ENCODE results near the gene KRT83.

DNA sequence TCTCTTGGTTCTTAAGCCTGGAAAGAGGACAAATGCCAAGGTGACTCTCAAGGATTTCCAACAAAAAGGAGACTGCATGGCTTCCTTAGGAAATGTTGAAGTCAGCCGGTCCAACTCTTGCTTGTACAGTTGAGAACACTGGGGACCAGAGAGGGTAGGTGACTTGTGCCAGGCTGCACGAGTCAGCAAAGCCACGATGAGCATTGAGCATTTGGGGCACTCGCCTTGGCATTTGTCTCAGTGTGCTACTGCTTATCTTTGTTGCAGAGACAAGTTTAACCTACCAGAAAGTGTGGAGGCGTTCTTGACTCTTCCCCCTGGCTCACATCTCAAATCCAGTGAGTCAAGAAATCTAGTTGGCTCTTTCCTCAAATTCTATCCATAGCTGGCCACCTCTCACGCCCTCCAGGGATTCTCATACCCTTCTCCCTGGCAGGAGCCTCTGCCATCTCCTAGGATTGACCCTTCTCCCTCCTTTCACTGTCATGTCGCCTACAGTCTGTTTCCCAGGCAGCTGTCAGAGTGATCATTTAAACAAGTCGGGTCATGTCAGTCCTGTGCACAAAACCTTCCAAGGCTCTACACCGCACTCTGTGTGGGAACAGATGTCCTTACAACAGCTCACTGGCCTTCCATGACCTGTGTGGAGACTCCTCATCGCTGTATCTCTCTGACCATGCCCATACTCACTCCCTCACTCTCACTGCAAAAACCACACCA lies 17.2 kb upstream of the KRT83 start:
- TF ChIP-seq BCL11A (IDR thresholded peaks at IDR 0.05; ENCODE audit: low read depth, low read length) = no peak
- no peak for TF ChIP-seq POLR2A (IDR thresholded peaks at IDR 0.05; ENCODE audit: low read depth, low read length)
- no peak for TF ChIP-seq JUND (IDR thresholded peaks at IDR 0.05; ENCODE audit: low read depth, low read length)
- TF ChIP-seq, protein P1, sequence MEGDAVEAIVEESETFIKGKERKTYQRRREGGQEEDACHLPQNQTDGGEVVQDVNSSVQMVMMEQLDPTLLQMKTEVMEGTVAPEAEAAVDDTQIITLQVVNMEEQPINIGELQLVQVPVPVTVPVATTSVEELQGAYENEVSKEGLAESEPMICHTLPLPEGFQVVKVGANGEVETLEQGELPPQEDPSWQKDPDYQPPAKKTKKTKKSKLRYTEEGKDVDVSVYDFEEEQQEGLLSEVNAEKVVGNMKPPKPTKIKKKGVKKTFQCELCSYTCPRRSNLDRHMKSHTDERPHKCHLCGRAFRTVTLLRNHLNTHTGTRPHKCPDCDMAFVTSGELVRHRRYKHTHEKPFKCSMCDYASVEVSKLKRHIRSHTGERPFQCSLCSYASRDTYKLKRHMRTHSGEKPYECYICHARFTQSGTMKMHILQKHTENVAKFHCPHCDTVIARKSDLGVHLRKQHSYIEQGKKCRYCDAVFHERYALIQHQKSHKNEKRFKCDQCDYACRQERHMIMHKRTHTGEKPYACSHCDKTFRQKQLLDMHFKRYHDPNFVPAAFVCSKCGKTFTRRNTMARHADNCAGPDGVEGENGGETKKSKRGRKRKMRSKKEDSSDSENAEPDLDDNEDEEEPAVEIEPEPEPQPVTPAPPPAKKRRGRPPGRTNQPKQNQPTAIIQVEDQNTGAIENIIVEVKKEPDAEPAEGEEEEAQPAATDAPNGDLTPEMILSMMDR (IDR thresholded peaks at IDR 0.05 in 2 of 3, conservative IDR thresholded peaks at IDR 0.05 in 1 of 3; ENCODE audit: control insufficient read depth in 2 of 3, extremely low read depth in 1 of 3, insufficient read depth in 1 of 3, low read depth in 3 of 3, low read length in 3 of 3) = no peak
- TF ChIP-seq MTA3 (IDR thresholded peaks at IDR 0.05; ENCODE audit: borderline replicate concordance, low read length) = no peak
- no peak for TF ChIP-seq CHD2 (IDR thresholded peaks at IDR 0.05; ENCODE audit: borderline replicate concordance, low read depth, low read length)
- no peak for TF ChIP-seq NR2C2 (IDR thresholded peaks at IDR 0.05; ENCODE audit: borderline replicate concordance, control insufficient read depth, insufficient read length, low read depth)
- TF ChIP-seq, protein P2, sequence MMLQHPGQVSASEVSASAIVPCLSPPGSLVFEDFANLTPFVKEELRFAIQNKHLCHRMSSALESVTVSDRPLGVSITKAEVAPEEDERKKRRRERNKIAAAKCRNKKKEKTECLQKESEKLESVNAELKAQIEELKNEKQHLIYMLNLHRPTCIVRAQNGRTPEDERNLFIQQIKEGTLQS (IDR thresholded peaks at IDR 0.05; ENCODE audit: borderline replicate concordance, extremely low read depth, low read depth, low read length) = no peak

Data from GM12878 (cell line).